Body of pancreas (tissue), 4 donors: ENCODE data around the gene MCM6. TPM values are rescaled to one million over a fixed set of nuclear protein-coding genes. Genes with fewer than 3 reads are reported as not detected.

Source experiments
- ATAC-seq: fragments of 150-250 bp; one replicate; pipeline ENCODE4 v1.9.1; 2016
- DNase-seq, 4 donors: peaks; one replicate each; pipeline ENCODE4 v3.0.0-alpha.2; 2019
- H3K27ac ChIP-seq, 4 donors: fragments of 200-600 bp; sonication (generic); 1 replicate in 3 of 4; 2 replicates in 1 of 4; pipeline versions ENCODE4 v1.5.1 to v1.6.1; 2016 to 2019; ENCODE audit warnings: mild to moderate bottlenecking in 1 of 4, mixed read lengths in 1 of 4, moderate library complexity in 1 of 4
- H3K27me3 ChIP-seq, 2 donors: fragments of 200-600 bp; sonication (generic); one replicate each; pipeline ENCODE4 v1.6.0; 2016; ENCODE audit warnings: mild to moderate bottlenecking in 1 of 2
- H3K36me3 ChIP-seq, 2 donors: fragments of 200-600 bp; sonication (generic); replicated peaks in 1 of 2; 2 replicates each; pipeline ENCODE4 v1.5.1; 2016; ENCODE audit warnings: low read depth in 2 of 2; ENCODE audit not compliant: insufficient read depth in 1 of 2
- H3K4me1 ChIP-seq: fragments of 200-600 bp; sonication (generic); one replicate; pipeline ENCODE4 v1.6.0; 2016
- H3K4me3 ChIP-seq, 2 donors: fragments of 200-600 bp; sonication (generic); 1 replicate in 1 of 2; 2 replicates in 1 of 2; pipeline ENCODE4 v1.5.1; 2016 to 2019
- H3K9me3 ChIP-seq, 3 donors: fragments of 200-600 bp; sonication (generic); 1 replicate in 2 of 3; 2 replicates in 1 of 3; pipeline ENCODE4 v1.5.1; 2016
- POLR2A ChIP-seq, 3 donors: fragments of 450-650 bp; IDR thresholded peaks; one replicate each; pipeline ENCODE4 v1.6.1; 2016; ENCODE audit warnings: antibody characterized with exemption in 3 of 3, mild to moderate bottlenecking in 2 of 3
- whole genome bisulfite sequencing, 2 donors: methylation state at CpG; one replicate each; pipeline ENCODE4 v1.1.5; 2017; 5-methylcytosine and 5-hydroxymethylcytosine counted together
- intact Hi-C: fragments of 100-400 bp; cut with DNase I; formaldehyde crosslinking; loops from one replicate; pipeline ENCODE4 v1.15.1; 2023
- total RNA-seq, 2 donors: library from RNA; depleted of rRNA; stranded (reverse); fragments of >200 nt; gene quantifications; one replicate each; pipeline ENCODE4 v1.1.0, GENCODE V29; 2016
- TF ChIP-seq, protein P1 (sequence below), 7 experiments: fragments of 450-650 bp in 4 of 7; fragments of 200-600 bp in 3 of 7; sonication (generic) in 3 of 7; IDR thresholded peaks; one replicate each; pipeline ENCODE4 v1.5.1; 2016 to 2019; ENCODE audit warnings: antibody characterized with exemption in 7 of 7

MCM6 gene
- total RNA-seq, 2 donors from 2014 or later: 1.0 to 4.9 TPM

DNA sequence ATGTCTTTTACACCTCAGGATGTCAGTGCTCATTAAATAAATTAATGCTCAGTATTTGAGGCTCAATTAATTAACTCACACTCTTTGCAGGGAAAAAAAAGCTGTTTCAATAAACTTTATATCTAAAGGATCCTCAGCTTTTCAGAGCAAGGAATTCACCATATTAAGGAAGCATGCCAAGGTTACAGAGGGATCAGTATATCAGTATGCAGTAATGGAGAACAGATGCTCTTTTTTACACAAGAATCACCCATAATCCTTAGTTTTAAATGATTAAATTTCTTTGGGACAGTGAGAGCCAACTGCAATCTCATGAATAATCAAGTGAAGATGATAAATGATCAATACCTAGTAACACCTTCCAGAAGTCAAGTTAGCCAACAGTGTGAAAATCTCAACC lies 24.4 kb downstream of the MCM6 start:
- Histone ChIP-seq H3K4me1 (no peaks in the 10 kb centered on the region), H3K4me3 (no peak overlapping the region), H3K36me3 (peaks cover 0 to 2% of the 10 kb centered on the region in 2 donors), H3K27ac (no peak overlapping the region), H3K27me3 (no peaks in the 10 kb centered on the region), H3K9me3 (no peaks in the 10 kb centered on the region)
- TF ChIP-seq POLR2A (IDR thresholded peaks at IDR 0.05): no peak
- TF ChIP-seq, protein P1, sequence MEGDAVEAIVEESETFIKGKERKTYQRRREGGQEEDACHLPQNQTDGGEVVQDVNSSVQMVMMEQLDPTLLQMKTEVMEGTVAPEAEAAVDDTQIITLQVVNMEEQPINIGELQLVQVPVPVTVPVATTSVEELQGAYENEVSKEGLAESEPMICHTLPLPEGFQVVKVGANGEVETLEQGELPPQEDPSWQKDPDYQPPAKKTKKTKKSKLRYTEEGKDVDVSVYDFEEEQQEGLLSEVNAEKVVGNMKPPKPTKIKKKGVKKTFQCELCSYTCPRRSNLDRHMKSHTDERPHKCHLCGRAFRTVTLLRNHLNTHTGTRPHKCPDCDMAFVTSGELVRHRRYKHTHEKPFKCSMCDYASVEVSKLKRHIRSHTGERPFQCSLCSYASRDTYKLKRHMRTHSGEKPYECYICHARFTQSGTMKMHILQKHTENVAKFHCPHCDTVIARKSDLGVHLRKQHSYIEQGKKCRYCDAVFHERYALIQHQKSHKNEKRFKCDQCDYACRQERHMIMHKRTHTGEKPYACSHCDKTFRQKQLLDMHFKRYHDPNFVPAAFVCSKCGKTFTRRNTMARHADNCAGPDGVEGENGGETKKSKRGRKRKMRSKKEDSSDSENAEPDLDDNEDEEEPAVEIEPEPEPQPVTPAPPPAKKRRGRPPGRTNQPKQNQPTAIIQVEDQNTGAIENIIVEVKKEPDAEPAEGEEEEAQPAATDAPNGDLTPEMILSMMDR (IDR thresholded peaks at IDR 0.05): no peak
- intact Hi-C loops: no loop called here
- no peak for DNase-seq
- no peak for ATAC-seq

DNA sequence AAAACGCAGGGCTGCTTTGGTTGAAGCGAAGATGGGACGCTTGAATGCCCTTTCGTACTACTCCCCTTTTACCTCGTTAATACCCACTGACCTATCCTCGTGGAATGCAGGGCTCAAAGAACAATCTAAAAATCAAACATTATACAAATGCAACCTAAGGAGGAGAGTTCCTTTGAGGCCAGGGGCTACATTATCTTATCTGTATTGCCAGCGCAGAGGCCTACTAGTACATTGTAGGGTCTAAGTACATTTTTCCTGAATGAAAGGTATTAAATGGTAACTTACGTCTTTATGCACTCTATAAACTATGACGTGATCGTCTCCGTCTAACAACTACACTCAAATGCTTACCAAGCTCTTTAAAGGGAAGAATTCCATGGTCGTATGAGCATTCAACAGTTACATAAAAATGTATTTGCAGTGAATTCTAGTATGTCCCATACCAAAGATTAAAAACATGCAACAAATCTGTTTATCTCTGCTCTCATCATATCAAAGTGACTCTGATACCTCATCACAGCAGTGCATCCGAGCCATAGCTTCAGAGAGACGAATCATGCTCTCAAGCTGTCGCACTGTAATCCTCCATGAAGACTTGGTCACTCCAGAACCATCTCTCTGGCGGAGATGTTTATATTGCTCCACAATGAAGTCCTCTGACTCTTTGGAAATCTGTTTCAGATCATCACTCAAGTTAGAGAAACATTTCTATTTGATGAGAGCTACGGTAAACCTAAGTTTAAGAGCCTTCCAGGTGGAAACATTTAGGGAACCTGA lies 25.2 kb downstream of the MCM6 start:
- DNase-seq: no peak
- Histone ChIP-seq H3K9me3 (no peaks in the 10 kb centered on the region), H3K27ac (no peak overlapping the region), H3K27me3 (no peaks in the 10 kb centered on the region), H3K36me3 (peaks cover 0 to 1% of the 10 kb centered on the region in 2 donors), H3K4me1 (no peaks in the 10 kb centered on the region), H3K4me3 (no peak overlapping the region)
- TF ChIP-seq, protein P1 (IDR thresholded peaks at IDR 0.05): no peak
- no peak for TF ChIP-seq POLR2A (IDR thresholded peaks at IDR 0.05)
- intact Hi-C loops: no loop called here
- 87% methylated on average over 17 of the region's 17 CpGs for WGBS, 2 donors
- no peak for ATAC-seq

DNA sequence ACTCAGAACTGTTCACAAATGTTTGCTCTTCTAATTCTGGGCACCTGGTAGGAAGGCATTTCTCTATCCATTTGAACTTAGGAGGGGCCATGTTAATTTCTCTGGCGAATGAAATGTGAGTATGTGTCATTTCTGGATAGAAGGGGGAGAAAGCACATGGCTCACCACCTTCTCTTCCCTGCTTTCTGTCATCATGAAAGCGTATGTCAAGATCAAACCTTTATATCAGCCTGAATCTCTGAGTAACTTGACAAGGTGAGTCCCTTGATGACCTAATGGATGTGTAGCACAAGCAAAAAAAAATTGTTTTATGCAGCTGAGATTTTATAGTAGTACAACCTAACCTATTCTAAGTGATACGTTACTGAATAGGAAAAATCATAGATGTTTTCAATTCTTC lies 27.2 kb downstream of the MCM6 start:
- intact Hi-C loops: no loop called here
- WGBS, 2 donors: 97 to 99% methylated on average over 3 of the region's 3 CpGs
- H3K4me3 ChIP-seq: no peak overlapping the region
- H3K36me3 ChIP-seq: peaks cover 0 to 3% of the 10 kb centered on the region in 2 donors
- H3K4me1 ChIP-seq: no peaks in the 10 kb centered on the region
- H3K27ac ChIP-seq: no peak overlapping the region
- ATAC-seq (no peak), DNase-seq (no peak)
- H3K9me3 ChIP-seq: no peaks in the 10 kb centered on the region
- TF ChIP-seq, protein P1 (IDR thresholded peaks at IDR 0.05): no peak
- TF ChIP-seq POLR2A (IDR thresholded peaks at IDR 0.05): no peak
- H3K27me3 ChIP-seq: no peaks in the 10 kb centered on the region

DNA sequence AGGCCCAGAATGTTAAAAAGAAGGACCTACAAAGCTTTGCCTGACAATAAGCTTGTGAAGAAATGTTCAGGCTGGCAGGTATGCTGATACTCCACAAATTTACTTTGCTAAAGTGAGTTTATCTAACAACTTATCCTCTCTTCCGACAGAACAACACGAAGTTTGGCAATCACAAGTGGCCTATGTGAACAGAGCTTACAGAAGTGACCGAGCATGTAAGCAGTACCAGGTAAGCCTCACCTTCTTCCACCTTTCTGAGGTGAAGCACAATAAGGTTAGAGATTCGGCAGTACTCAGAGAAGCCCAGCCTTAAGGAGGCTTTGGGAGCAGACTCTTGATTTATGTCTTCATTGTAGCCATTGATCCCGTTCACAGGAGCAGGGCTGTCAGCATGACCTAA lies 30.2 kb downstream of the MCM6 start:
- TF ChIP-seq, protein P1 (IDR thresholded peaks at IDR 0.05): no peak
- no peak for TF ChIP-seq POLR2A (IDR thresholded peaks at IDR 0.05)
- Histone ChIP-seq H3K4me1 (no peaks in the 10 kb centered on the region), H3K27ac (no peak overlapping the region), H3K36me3 (peaks cover 0 to 1% of the 10 kb centered on the region in 2 donors), H3K9me3 (no peaks in the 10 kb centered on the region), H3K27me3 (no peaks in the 10 kb centered on the region), H3K4me3 (no peak overlapping the region)
- 83 to 86% methylated on average over 5 of the region's 5 CpGs for whole genome bisulfite sequencing, 2 donors
- intact Hi-C loops: no loop called here
- DNase-seq (no peak), ATAC-seq (no peak)

DNA sequence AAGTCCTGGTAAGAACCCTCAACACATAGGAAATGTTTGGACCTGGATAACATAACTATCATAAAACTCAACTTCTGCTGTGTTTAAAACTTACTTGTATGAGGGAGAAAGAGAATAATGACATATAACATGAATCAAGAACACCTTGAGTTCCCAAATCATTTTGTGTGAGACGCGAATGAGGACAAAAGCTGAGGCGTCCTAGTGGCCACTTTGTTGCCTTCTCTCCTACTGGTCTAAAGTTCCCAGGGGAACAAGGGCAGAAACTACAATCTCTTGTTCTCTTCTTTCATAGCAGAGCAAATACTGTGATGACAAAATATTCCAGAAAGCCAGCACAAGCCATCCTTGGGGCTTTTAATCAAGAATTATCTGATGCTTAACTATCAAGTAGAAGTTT lies 31.0 kb downstream of the MCM6 start:
- no peaks in the 10 kb centered on the region for H3K27me3 ChIP-seq
- 91 to 93% methylated on average over 3 of the region's 3 CpGs for WGBS, 2 donors

More for the DNA sequence above, 31.0 kb downstream of the MCM6 start:
- H3K4me1 ChIP-seq: no peaks in the 10 kb centered on the region
- H3K27ac ChIP-seq: no peak overlapping the region
- peaks cover 0 to 1% of the 10 kb centered on the region in 2 donors for H3K36me3 ChIP-seq
- no peaks in the 10 kb centered on the region for H3K9me3 ChIP-seq
- DNase-seq (no peak), ATAC-seq (no peak)
- H3K4me3 ChIP-seq: no peak overlapping the region
- no peak for TF ChIP-seq POLR2A (IDR thresholded peaks at IDR 0.05)
- TF ChIP-seq, protein P1 (IDR thresholded peaks at IDR 0.05): no peak
- intact Hi-C loops: no loop called here
